Gastrocnemius medialis (tissue), 4 donors: ENCODE data around the gene SCAANT1.

ENCODE experiments used
- POLR2A ChIP-seq, 2 donors: fragments of 450-650 bp; IDR thresholded peaks; one replicate each; pipeline ENCODE4 v1.6.1; 2017; ENCODE audit warnings: antibody characterized with exemption in 2 of 2, mild to moderate bottlenecking in 2 of 2, moderate library complexity in 2 of 2
- TF ChIP-seq, protein P1 (sequence below), 5 experiments: fragments of 450-650 bp in 3 of 5; fragments of 200-600 bp in 2 of 5; sonication (generic) in 2 of 5; IDR thresholded peaks in 4 of 5; conservative IDR thresholded peaks in 1 of 5; 1 replicate in 4 of 5; 2 replicates in 1 of 5; pipeline ENCODE4 v1.5.1; 2016 to 2019; ENCODE audit warnings: antibody characterized with exemption in 5 of 5, mild to moderate bottlenecking in 3 of 5, moderate library complexity in 3 of 5

DNA sequence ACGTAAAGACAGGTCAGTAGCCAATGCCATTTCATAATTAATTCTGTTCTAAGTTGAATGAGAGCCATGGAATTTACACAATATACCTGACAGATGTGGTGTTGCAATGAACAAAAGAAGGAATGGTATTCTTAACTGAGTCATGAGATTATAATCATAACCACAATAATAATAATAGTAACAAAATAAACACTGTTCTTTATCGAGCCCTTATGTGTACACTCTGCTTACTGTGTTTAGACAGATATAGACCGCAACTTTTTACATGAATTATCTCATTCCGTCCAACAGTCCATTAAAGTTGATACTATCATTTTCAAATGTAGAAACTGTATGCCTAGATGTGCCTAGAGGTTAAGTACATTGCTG lies 28.2 kb upstream of the SCAANT1 start:
- no peak for TF ChIP-seq POLR2A (IDR thresholded peaks at IDR 0.05)
- TF ChIP-seq, protein P1, sequence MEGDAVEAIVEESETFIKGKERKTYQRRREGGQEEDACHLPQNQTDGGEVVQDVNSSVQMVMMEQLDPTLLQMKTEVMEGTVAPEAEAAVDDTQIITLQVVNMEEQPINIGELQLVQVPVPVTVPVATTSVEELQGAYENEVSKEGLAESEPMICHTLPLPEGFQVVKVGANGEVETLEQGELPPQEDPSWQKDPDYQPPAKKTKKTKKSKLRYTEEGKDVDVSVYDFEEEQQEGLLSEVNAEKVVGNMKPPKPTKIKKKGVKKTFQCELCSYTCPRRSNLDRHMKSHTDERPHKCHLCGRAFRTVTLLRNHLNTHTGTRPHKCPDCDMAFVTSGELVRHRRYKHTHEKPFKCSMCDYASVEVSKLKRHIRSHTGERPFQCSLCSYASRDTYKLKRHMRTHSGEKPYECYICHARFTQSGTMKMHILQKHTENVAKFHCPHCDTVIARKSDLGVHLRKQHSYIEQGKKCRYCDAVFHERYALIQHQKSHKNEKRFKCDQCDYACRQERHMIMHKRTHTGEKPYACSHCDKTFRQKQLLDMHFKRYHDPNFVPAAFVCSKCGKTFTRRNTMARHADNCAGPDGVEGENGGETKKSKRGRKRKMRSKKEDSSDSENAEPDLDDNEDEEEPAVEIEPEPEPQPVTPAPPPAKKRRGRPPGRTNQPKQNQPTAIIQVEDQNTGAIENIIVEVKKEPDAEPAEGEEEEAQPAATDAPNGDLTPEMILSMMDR (IDR thresholded peaks at IDR 0.05 in 4 of 5, conservative IDR thresholded peaks at IDR 0.05 in 1 of 5), result no peak
